Stimulated activated CD4-positive, alpha-beta T cell treated with anti-CD3 and anti-CD28 coated beads, Interleukin-2, amount 100 ng/mL, for 4 hours (primary cell): Measurements from ENCODE around the gene MTM1.
A peak's percentile ranks its signal among the peaks of the same experiment; 100 is the strongest.

Source experiments
- DNase-seq: peaks from one replicate; pipeline ENCODE4 v3.0.0-alpha.2; 2020; ENCODE audit warnings: low read depth

MTM1 gene

GRCh38 chrX:150548684-150549083, 19.7 kb upstream of the MTM1 start:
- no peak for DNase-seq

GRCh38 chrX:150551963-150552362, 16.5 kb upstream of the MTM1 start:
- DNase-seq, result no peak

- DNase-seq, result no peak
Observed at GRCh38 chrX:150558424-150558823, 10.0 kb upstream of the MTM1 start.

GRCh38 chrX:150564838-150565237, 3.6 kb upstream of the MTM1 start:
- no peak for DNase-seq

- DNase-seq, result no peak
Observed at GRCh38 chrX:150565551-150565950, 2.9 kb upstream of the MTM1 start.

- no peak for DNase-seq
Observed at GRCh38 chrX:150566734-150567182, 1.7 kb upstream of the MTM1 start.

- DNase-seq, result no peak
Observed at GRCh38 chrX:150567645-150568319, 639 bp upstream of the MTM1 start.

- DNase-seq, result no peak
Observed at GRCh38 chrX:150569155-150569477, 695 bp downstream of the MTM1 start.

- DNase-seq, result no peak
Observed at GRCh38 chrX:150570512-150570911, 2.1 kb downstream of the MTM1 start.

GRCh38 chrX:150572206-150572605, 3.8 kb downstream of the MTM1 start:
- DNase-seq, result no peak

- no peak for DNase-seq
Observed at GRCh38 chrX:150573106-150573505, 4.7 kb downstream of the MTM1 start.

- DNase-seq, result no peak
Observed at GRCh38 chrX:150573702-150574101, 5.3 kb downstream of the MTM1 start.

- no peak for DNase-seq
Observed at GRCh38 chrX:150574559-150575418, 6.4 kb downstream of the MTM1 start.

GRCh38 chrX:150575419-150575814, 7.0 kb downstream of the MTM1 start:
- peak; percentile 71 for DNase-seq

GRCh38 chrX:150577174-150577573, 8.8 kb downstream of the MTM1 start:
- no peak for DNase-seq

- DNase-seq, result no peak
Observed at GRCh38 chrX:150581093-150581775, 12.8 kb downstream of the MTM1 start.

GRCh38 chrX:150582338-150582948, 14.0 kb downstream of the MTM1 start:
- DNase-seq, result no peak

- DNase-seq, result peak; percentile 26
Observed at GRCh38 chrX:150587585-150588503, 19.4 kb downstream of the MTM1 start.

- no peak for DNase-seq
Observed at GRCh38 chrX:150594584-150594983, 26.2 kb downstream of the MTM1 start.

GRCh38 chrX:150599226-150599625, 30.8 kb downstream of the MTM1 start:
- no peak for DNase-seq

GRCh38 chrX:150602296-150602695, 33.9 kb downstream of the MTM1 start:
- DNase-seq, result no peak
